Posterior cingulate gyrus (tissue), 11 donors: Measurements from ENCODE around the gene CD59.

Experiments used
- DNase-seq, 10 donors: peaks; one replicate each; pipeline versions ENCODE4 v3.0.0 to v3.0.0-alpha.2; 2020 to 2021; ENCODE audit warnings: mixed read lengths in 3 of 10
- intact Hi-C: fragments of 100-400 bp; cut with DNase I; formaldehyde crosslinking; loops from one replicate; pipeline ENCODE4 v1.15.1; 2023

The CD59 gene

DNA sequence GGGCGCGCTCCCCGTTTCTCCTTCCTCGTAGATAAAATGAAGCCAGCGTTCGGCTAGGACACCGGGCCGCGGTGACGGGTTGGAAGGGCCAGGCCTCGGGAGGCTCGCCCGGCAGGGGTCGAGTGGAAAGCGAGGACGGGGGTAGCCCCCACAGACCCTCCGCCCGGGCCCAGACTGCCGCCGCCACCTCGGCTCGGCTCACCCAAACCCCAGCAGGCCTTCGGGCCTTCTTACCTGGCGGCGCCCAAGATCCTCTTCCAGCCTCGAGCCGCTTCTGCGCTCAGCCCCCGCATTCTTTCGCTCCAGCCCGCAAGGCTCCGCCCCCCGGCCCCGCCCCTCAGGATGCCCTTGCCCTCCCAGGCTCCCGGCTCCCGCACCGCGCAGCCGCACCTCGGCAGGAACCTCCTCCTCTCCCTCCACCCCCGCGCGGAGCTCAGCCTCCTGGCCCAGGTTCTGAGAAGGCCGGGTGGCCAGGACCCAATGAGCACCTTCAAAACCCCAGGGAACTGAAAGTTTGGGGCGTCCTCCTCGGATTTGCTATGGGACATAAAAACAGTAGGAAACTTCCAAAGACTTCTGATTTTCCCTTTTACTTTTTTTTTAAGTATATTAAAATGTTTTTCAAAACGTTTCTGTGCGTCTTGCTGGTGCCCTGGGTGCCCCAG is at the start of gene CD59:
Gene CD59, minus strand, starts transcription at position 276 of the 665 bp plus-strand sequence. CDS start 13,978 bp downstream, outside the sequence.
- intact Hi-C loops, result loop anchor here (5.0 kb wide), 2 partner anchors 34 to 36 kb away; partner anchors contain the start of genes C11orf91 and FBXO3
- DNase-seq, result peak; percentile 85 to 99 (median 94)

- intact Hi-C loops, result no loop called here
Measured at GRCh38 chr11:33785609-33786008, 49.4 kb upstream of the CD59 start.

DNA sequence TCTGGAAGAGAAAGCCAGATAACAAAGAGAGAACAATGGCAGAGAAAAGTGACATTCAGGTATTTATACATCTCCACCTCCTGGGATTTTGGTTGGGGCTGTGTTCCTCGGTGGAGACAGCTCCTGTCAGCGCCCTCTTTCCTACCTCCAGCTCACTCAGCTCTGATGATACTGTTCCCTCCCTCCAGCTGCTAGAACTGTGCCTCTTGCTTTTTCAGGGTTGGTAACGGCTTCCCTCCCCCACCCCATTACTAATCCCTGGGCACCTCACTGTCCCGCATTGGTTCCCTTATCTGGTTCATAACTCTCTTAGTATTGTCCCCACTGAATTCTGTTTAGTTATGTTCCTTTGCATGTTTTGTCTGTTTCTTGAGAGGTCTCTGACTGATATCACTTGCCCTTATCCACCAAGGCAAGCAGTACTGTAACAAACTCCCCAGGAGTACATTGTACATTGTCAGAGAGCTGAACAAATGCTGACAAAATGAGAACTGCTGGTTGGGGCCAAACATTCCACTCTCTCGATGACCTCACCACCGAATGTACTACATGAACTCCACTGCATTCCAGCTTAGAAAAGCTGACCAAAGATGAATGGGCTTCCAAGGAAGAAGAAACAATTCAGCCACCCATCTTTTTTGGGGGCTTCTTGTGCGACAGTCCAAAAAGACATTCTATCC is 43.8 kb upstream of the CD59 start:
- intact Hi-C loops, result no loop called here
- no peak for DNase-seq

More at GRCh38 chr11:33785609-33786008, 49.4 kb upstream of the CD59 start:
- DNase-seq, result no peak

GRCh38 chr11:33778675-33779074 is 42.5 kb upstream of the CD59 start:
- DNase-seq, result peak in 2 of 10 donors; percentile 10 to 15
- intact Hi-C loops, result no loop called here

DNA sequence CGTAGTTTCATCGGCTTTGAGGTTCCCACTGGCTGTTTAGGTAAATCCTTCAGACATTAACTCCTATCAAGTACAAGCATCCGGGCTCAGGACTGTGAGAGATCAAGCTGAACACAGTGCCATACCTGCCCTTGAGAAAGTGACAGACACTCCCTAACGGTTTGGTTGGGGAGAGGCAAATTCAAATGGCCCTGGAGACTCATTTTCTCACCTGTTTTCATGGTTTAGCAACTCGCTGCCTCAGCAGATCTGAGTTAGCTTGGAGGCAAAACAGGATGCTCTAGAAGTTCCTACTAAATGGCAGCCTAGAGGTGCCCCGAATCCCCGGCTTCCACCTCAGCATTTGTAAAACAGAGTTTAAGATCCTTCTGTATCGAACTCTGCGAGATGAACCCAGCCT is 41.7 kb upstream of the CD59 start:
- no peak for DNase-seq
- intact Hi-C loops, result no loop called here

GRCh38 chr11:33775832-33776470 is 39.7 kb upstream of the CD59 start:
- intact Hi-C loops, result loop anchor here (2.0 kb wide), 1 partner anchor 75 kb away; the partner anchor contains the start of gene C11orf91
- DNase-seq, result no peak

DNA sequence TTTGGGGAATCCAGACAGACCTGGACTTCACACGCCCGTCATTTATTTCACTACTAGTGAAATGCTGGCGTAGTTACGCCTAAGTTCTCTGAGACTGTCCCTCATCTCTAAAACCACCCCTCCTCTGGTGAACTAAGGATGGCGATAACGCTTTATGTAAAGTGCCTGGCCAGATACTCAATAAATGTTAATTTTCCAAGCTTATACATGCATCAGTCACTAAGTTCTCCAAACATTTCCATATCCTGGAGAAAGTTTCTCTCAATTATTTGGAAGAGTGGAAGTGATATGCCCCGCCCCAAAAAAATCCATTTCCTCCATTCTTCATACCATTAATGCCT is 39.2 kb upstream of the CD59 start:
- DNase-seq, result no peak
- intact Hi-C loops, result loop anchor here (2.0 kb wide), 1 partner anchor 75 kb away; the partner anchor contains the start of gene C11orf91

- DNase-seq, result peak in 3 of 10 donors; percentile 23 to 90 (median 76)
- intact Hi-C loops, result loop anchor here (2.0 to 5.0 kb wide), 2 partner anchors 38 to 74 kb away; partner anchors contain the start of genes C11orf91 and CD59
Measured at GRCh38 chr11:33774736-33775466, 38.7 kb upstream of the CD59 start.

DNA sequence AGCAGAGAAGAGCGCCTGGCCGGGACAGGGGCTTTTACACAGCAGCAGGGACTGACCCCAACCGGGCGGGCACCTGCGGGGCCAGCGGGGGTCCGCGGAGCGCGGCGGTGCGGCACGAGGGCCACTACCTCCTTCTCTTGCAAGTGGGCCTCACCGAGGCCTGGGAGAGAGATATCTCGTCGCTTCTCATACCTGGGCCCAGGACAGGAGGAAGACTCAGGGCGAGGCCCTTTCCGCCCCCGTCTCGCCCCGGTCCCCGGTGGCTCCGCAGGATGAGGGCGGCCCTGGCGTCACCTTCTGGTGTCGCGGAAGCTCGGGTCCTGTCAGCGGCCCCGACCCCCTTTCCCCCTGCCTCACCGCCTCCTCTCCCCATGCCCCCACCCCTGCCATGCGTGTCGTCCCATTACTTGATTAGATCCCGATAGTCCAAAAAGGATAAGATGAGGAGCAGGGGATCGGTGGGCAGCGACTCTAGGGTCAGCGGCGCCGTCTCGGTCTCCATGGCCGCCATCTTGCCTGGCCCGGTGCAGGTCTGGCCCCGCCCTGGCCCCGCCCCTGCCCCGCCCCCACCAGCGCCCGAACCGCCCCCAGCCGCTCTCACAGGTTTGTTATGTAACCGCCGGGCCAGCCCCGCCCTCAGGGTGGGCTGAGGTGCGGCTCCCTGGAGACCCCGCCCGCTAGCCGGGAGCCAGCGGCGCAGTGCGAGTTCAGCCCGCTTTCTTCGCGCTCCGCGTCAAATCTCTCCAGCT is 37.9 kb upstream of the CD59 start, which contains the start of gene FBXO3:
Gene FBXO3, minus strand, starts transcription at position 534 of the 749 bp plus-strand sequence. Its CDS starts 23 bp downstream, at position 511.
- intact Hi-C loops, result loop anchor here (2.0 to 5.0 kb wide), 2 partner anchors 37 to 73 kb away; partner anchors contain the start of genes C11orf91 and CD59

DNA sequence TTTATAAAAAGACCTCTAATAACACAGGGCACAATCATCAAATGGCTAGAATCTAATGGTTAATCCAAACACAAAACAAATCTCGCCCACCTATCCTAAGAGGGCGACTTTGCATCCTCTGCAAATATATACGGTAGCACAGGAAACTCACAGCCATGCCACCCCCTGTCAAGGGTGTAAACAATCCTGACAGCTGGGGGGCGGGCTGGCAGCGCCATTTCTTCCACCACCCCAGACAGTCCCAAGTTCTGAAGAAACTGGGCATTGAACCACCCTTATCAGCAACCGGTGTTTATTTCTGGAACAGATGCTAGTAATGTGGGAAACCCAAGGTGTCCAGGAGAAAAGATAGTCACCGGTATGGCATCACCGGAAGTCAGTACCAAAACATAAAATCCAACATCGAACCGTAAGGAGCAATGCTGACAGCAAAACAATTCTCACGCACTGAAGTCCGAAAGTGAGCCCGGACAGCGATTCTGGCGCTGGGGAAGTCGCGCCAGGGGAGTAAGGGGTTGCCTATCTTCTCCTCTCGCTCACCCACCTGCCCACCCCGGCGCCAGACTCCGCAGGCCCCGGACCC is 37.3 kb upstream of the CD59 start:
- peak in 8 of 10 donors; percentile 19 to 83 (median 26) for DNase-seq

More for the DNA sequence above, 37.9 kb upstream of the CD59 start, which contains the start of gene FBXO3:
- DNase-seq, result peak; percentile 67 to 97 (median 84)

DNA sequence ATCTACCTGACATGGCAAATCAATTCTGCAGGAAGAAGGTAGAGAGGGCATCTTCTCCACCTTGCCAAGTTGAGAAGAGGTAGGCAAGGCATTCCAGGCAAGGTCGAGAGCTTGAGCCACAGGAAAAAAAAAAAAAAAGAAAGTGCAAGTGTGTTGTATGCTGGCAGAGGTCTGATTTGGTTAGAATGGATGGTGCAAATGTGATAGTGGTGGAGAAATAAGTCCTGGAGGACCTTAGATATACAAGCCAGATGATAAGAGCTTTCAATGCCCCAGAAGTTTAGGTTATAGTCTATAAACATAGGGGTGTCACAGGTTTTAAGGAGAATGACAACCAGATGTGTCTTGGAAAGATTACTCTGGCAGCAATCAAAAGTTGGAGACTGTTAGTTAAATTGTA is 36.6 kb upstream of the CD59 start:
- intact Hi-C loops, result loop anchor here (5.0 kb wide), 1 partner anchor 36 kb away; the partner anchor contains the start of gene CD59
- DNase-seq, result no peak

More for the DNA sequence above, 37.3 kb upstream of the CD59 start:
- intact Hi-C loops, result loop anchor here (5.0 kb wide), 1 partner anchor 36 kb away; the partner anchor contains the start of gene CD59

- no peak for DNase-seq
- intact Hi-C loops, result loop anchor here (5.0 kb wide), 1 partner anchor 35 kb away; the partner anchor contains the start of gene CD59
Measured at GRCh38 chr11:33772300-33772699, 36.1 kb upstream of the CD59 start.

- DNase-seq, result no peak
- intact Hi-C loops, result loop anchor here (5.0 kb wide), 1 partner anchor 33 kb away; the partner anchor contains the start of gene CD59
Measured at GRCh38 chr11:33770236-33770635, 34.0 kb upstream of the CD59 start.

DNA sequence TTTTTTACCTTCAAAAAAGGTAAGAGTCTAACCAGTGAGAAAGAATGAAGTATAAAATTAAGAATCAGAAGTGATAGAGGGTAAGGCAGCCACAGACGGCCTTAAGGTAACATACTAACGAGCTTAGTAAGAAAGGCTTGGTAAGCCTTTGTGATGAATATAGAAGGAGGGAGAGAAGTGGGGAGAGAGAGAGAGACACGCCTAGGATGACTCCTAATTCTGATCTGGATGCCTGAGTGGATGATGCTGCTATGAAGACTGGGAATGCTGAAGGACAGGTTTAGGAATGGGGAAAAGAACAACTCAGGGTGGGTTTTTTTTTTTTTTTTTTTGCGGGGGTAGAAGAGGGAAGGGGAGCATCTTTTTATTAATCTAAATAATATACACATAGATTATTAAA is 33.3 kb upstream of the CD59 start:
- intact Hi-C loops, result no loop called here

DNA sequence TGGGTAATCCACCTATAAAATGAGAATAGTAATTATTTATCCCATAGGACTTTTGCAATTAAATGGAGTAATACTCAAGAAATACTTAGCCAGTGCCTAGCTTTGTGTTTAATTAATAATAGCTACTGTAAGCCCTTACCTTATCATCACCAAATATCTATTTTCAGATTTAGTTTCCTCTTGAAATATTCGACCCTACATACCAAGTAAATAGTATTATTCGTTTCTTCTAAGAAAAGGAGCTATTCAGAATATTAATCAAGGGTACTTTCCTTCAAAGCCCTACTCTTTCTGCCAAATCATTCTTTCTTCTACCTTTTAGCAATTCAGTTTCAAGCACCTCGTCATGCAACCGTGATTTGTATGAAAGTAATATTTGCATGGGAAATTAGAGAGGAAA is 31.4 kb upstream of the CD59 start:
- intact Hi-C loops, result no loop called here
- no peak for DNase-seq

More for the DNA sequence above, 33.3 kb upstream of the CD59 start:
- DNase-seq, result no peak

DNA sequence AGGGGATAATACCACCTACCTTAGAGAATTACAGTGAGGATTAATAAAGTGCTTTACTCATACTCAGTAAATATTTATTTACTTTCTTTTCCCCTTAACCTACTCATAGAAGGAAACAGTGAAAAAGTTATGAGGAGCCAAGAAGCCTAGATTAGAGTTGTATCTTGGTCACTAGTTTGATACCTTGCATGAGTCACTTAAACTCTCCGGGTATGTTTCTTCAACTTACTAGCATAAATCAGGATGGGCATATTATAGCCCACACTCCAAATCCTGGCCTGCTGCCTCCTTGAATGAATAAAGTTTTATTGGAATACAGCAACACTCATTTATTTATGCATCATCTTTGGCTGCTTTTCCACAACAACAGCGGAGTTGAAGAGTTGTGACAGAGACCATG is 29.9 kb upstream of the CD59 start:
- no peak for DNase-seq
- intact Hi-C loops, result no loop called here

- intact Hi-C loops, result no loop called here
- no peak for DNase-seq
Measured at GRCh38 chr11:33761471-33761870, 25.2 kb upstream of the CD59 start.

GRCh38 chr11:33753304-33753967 is 17.2 kb upstream of the CD59 start:
- DNase-seq, result peak in 1 of 10 donors; percentile 25
- intact Hi-C loops, result no loop called here
